SIG-M5 treated with dmso at 0.1 percent for 504 hours (cell line): ENCODE results near the gene NIM1K.
"Not testable (repeated sequence)": the region's sequence is repeated elsewhere in the genome, so short reads cannot be mapped to it uniquely, and the experiment has no call there.

Experiments
- DNase-seq: peaks from one replicate; lab custom pipeline; 2025; ENCODE audit not compliant: unreplicated experiment; lab: John Stamatoyannopoulos, UW

NIM1K gene

DNA sequence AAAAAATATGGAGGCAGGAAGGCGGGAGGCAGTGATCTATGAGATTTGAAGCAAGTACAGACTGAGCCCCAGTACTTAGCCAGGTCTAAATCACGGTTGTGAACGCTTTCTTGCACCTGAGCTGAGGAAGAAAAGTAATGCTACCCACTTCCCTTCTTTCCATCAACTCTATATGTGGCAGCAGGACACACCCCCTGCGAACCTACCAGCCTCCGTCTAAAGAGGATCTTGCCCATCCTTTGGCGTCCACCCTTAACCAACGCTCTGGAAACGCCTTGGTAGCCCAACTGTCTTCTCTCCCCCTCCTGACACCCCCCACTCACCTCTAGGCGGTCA is 120.6 kb downstream of the NIM1K start:
- peak; percentile 53 for DNase-seq

- DNase-seq, result peak; percentile 97
Measured at GRCh38 chr5:43313035-43313853, 121.2 kb downstream of the NIM1K start, which contains the start of gene HMGCS1. TSS of gene HMGCS1 (minus strand) at chr5:43313412. CDS start at chr5:43298965, 14,447 bp downstream.

DNA sequence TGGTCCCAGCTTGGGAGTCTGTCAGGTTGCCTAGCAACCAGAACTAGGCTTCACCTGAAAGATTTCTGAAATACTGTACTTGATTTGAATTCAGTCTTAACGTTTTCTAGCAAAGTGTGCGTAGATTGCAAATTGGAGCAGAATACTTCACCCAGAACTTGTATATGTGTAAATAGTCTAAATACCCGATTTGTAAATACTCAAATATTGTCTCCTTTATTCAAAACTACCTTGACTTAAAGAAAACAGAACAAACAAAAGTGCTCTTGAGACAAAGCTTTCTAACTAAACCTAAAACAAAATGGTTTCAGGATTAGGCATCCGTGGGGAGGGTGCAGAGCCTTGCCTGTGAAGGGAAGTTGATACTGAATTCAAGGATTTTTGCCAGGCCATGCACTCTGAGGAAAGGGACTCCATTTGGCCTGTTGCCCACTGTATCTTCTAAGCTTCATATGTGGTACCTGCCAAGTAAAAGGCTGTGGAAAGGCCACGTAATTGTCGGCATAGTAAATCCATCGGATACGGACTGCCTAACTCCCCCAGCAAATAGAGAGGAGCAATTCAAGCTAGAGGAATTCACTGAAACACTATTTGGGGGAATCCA is 121.9 kb downstream of the NIM1K start:
- DNase-seq, result no peak

GRCh38 chr5:43314724-43315123 is 122.7 kb downstream of the NIM1K start:
- DNase-seq, result no peak

DNA sequence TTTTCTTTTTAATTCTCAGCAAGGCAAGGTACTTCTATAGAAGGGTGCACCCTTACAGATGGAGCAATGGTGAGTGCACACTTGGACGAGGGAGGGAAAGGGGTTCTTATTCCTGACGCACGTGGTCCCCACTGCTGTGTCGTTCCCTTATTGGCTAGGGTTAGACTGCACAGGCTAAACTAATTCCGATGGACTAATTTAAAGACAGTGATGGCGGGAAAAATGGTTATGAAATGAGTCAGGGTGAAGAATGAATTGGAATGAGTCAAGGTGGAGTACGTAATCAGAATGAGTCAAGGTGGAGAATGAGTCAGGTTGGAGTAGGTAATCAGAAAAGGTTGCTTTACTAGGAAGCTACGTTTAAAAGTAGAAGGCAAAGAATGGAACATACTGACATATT is 123.2 kb downstream of the NIM1K start:
- no peak for DNase-seq

DNA sequence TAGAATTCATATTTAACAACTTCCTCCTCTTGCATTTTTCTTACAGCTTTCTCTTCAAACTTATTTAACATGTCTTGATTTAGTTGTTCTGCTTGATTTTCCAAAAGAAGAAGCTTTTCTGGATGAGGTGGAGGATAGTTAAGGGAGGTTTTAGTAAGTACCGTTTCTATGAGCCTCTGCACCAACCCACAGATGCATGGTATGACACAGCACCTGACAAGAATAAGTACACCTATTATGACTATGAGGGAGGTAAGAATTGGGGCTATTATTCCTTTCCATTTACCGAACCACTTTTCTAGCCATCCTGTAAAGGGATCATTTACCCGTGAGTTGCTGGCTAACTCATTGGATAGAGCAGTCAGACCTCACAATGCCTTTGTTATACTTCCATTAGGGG is 123.7 kb downstream of the NIM1K start:
- DNase-seq, result no peak

DNA sequence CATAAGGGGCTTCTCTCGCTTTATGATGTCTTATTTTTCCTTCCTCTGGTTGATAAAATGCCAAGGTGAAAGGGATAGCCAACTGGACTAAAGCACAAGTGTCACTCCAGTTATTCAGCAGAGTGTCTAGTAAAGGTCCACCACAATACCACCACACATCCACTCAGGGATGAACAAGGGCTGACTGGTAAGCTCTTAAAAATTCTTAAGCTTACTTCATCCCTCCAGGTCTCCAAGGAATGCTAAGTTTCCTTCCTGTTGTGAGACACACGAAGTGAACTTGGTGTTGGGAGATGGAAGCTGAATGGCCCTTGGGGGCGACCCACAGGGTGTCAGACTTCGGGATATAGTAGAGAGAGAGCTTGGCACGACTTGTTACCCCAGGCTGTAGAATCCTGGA is 124.4 kb downstream of the NIM1K start:
- DNase-seq, result no peak

DNA sequence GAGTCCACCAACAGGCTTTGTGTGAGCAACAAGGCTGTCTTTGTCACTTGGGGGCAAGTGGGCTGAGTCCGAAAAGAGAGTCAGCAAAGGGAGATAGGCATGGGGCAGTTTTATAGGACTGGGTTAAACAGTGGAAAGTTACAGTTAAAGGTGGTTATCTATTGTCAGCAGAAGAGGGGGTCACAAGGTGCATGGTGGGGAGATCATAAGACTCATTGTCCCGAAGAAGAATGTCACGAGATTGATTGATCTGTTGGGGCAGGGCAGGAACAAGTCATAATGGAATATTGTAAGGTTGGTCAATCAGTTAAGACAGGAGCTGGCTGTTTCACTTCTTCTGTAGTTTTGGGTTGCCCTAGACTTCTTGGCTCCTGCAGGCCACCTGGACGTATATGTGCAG is 128.8 kb downstream of the NIM1K start:
- no peak for DNase-seq

GRCh38 chr5:43323488-43323887 is 131.5 kb downstream of the NIM1K start:
- not testable (repeated sequence) for DNase-seq

- DNase-seq, result not testable (repeated sequence)
Measured at GRCh38 chr5:43325624-43326023, 133.6 kb downstream of the NIM1K start.
